ENCODE results near the gene OXGR1. TPM values are rescaled to one million over a fixed set of nuclear protein-coding genes. Genes with fewer than 3 reads are reported as not detected.

OXGR1 gene
- total and polyA plus RNA-seq, 7 donors, result 0.03 to 0.06 (median 0.05) TPM; not detected in 4

- 79 to 86% (median 82%) methylated on average over 2 of the region's 2 CpGs for WGBS, 3 donors
- ATAC-seq, result no peak
- Histone ChIP-seq H3K4me1 (no peaks in the 10 kb centered on the region), H3K36me3 (ENCODE audit: insufficient read depth in 1 of 2, low read depth in 1 of 2) (no peaks in the 10 kb centered on the region), H3K27me3 (ENCODE audit: insufficient read depth in 3 of 3, low read length in 2 of 3) (no peaks in the 10 kb centered on the region), H3K9me3 (peaks cover 35% of the 10 kb centered on the region), H3K4me3 (no peak overlapping the region), H3K27ac (no peak overlapping the region)
- DNase-seq, result no peak
- no peak for TF ChIP-seq CTCF (IDR thresholded peaks at IDR 0.05)
- intact Hi-C loops (cut with DNase I), result no loop called here
These were observed 26.2 kb downstream of the OXGR1 start for GRCh38 chr13:96968027-96968426.

GRCh38 chr13:96967248-96967745, 27.0 kb downstream of the OXGR1 start:
- ATAC-seq, result no peak
- intact Hi-C loops (cut with DNase I), result no loop called here
- 82 to 84% (median 84%) methylated on average over 12 of the region's 12 CpGs for WGBS, 3 donors

GRCh38 chr13:96966415-96967102, 27.7 kb downstream of the OXGR1 start:
- intact Hi-C loops (cut with DNase I), result no loop called here
- Histone ChIP-seq H3K9me3 (peaks cover 35% of the 10 kb centered on the region), H3K27ac (no peak overlapping the region), H3K36me3 (ENCODE audit: insufficient read depth in 1 of 2, low read depth in 1 of 2) (no peaks in the 10 kb centered on the region), H3K4me1 (no peaks in the 10 kb centered on the region), H3K27me3 (ENCODE audit: insufficient read depth in 3 of 3, low read length in 2 of 3) (no peaks in the 10 kb centered on the region), H3K4me3 (no peak overlapping the region)
- WGBS, 3 donors, result 92 to 93% (median 93%) methylated on average over 12 of the region's 12 CpGs
- TF ChIP-seq CTCF (IDR thresholded peaks at IDR 0.05), result no peak
- DNase-seq (no peak), ATAC-seq (no peak)

More at GRCh38 chr13:96967248-96967745, 27.0 kb downstream of the OXGR1 start:
- H3K9me3 ChIP-seq, result peaks cover 35% of the 10 kb centered on the region
- TF ChIP-seq CTCF (IDR thresholded peaks at IDR 0.05), result no peak
- no peaks in the 10 kb centered on the region for H3K4me1 ChIP-seq
- H3K27ac ChIP-seq, result no peak overlapping the region
- no peaks in the 10 kb centered on the region for H3K27me3 ChIP-seq (ENCODE audit: insufficient read depth in 3 of 3, low read length in 2 of 3)
- H3K4me3 ChIP-seq, result no peak overlapping the region
- H3K36me3 ChIP-seq (ENCODE audit: insufficient read depth in 1 of 2, low read depth in 1 of 2), result no peaks in the 10 kb centered on the region
- no peak for DNase-seq

GRCh38 chr13:96963786-96964475, 30.3 kb downstream of the OXGR1 start:
- Histone ChIP-seq H3K27ac (no peak overlapping the region), H3K4me1 (no peaks in the 10 kb centered on the region), H3K27me3 (ENCODE audit: insufficient read depth in 3 of 3, low read length in 2 of 3) (no peaks in the 10 kb centered on the region), H3K9me3 (peaks cover 35% of the 10 kb centered on the region), H3K4me3 (no peak overlapping the region), H3K36me3 (ENCODE audit: insufficient read depth in 1 of 2, low read depth in 1 of 2) (no peaks in the 10 kb centered on the region)
- intact Hi-C loops (cut with DNase I), result loop anchor here in 1 of 2 donors (5.0 kb wide), 1 partner anchor 942 kb away; no protein-coding TSS in a partner anchor
- ATAC-seq (no peak), DNase-seq (no peak)
- TF ChIP-seq CTCF (IDR thresholded peaks at IDR 0.05), result no peak
- WGBS, 3 donors, result 74 to 84% (median 76%) methylated on average over 2 of the region's 2 CpGs

All from psoas muscle (tissue), 8 donors.